SKM-1 treated with dmso at 0.1 percent for 144 hours (cell line): ENCODE results near the gene ERICH2.
A peak's percentile ranks its signal among the peaks of the same experiment; 100 is the strongest.
"Not testable (repeated sequence)": the region's sequence is repeated elsewhere in the genome, so short reads cannot be mapped to it uniquely, and the experiment has no call there.

Experiments used
- DNase-seq: peaks from one replicate; lab custom pipeline; 2025; ENCODE audit not compliant: unreplicated experiment; lab: John Stamatoyannopoulos, UW

The ERICH2 gene

GRCh38 chr2:170770008-170770605 is at the start of gene ERICH2:
ERICH2 (plus strand) TSS chr2:170770378; CDS start chr2:170770682, 304 bp downstream.
- DNase-seq, result peak; percentile 55

- DNase-seq, result no peak
These were observed 48.5 kb upstream of the ERICH2 start for GRCh38 chr2:170721678-170722077.

GRCh38 chr2:170722301-170722700 is 47.9 kb upstream of the ERICH2 start:
- no peak for DNase-seq

- DNase-seq, result no peak
These were observed 46.7 kb upstream of the ERICH2 start for GRCh38 chr2:170723446-170723958.

- DNase-seq, result no peak
These were observed 36.2 kb upstream of the ERICH2 start for GRCh38 chr2:170733798-170734600.

GRCh38 chr2:170734601-170735000 is 35.6 kb upstream of the ERICH2 start:
- DNase-seq, result not testable (repeated sequence)

GRCh38 chr2:170736628-170737027 is 33.5 kb upstream of the ERICH2 start:
- DNase-seq, result peak; percentile 67

GRCh38 chr2:170737406-170737805 is 32.8 kb upstream of the ERICH2 start:
- DNase-seq, result no peak

- no peak for DNase-seq
These were observed 32.4 kb upstream of the ERICH2 start for GRCh38 chr2:170737821-170738220.

- DNase-seq, result no peak
These were observed 31.1 kb upstream of the ERICH2 start for GRCh38 chr2:170739048-170739447.

GRCh38 chr2:170739507-170740046 is 30.6 kb upstream of the ERICH2 start:
- peak; percentile 14 for DNase-seq

GRCh38 chr2:170740660-170741059 is 29.5 kb upstream of the ERICH2 start:
- no peak for DNase-seq

- no peak for DNase-seq
These were observed 28.2 kb upstream of the ERICH2 start for GRCh38 chr2:170742000-170742399.

- DNase-seq, result no peak
These were observed 27.2 kb upstream of the ERICH2 start for GRCh38 chr2:170742896-170743529.

GRCh38 chr2:170743530-170744239 is 26.5 kb upstream of the ERICH2 start:
- DNase-seq, result no peak

GRCh38 chr2:170744248-170745002 is 25.8 kb upstream of the ERICH2 start:
- DNase-seq, result peak; percentile 70

GRCh38 chr2:170745305-170745704 is 24.9 kb upstream of the ERICH2 start:
- peak; percentile 40 for DNase-seq

- DNase-seq, result no peak
These were observed 22.3 kb upstream of the ERICH2 start for GRCh38 chr2:170747921-170748320.

GRCh38 chr2:170751555-170751954 is 18.6 kb upstream of the ERICH2 start:
- DNase-seq, result not testable (repeated sequence)

GRCh38 chr2:170761572-170761971 is 8.6 kb upstream of the ERICH2 start:
- no peak for DNase-seq
